Measurements from ENCODE around the gene R3HDM2. TPM values are rescaled to one million over a fixed set of nuclear protein-coding genes. Genes with fewer than 3 reads are reported as not detected.

Gene R3HDM2
- total and polyA plus RNA-seq, 2 of the 13 experiments (the other 11 are each of a cell fraction or from before 2014, with no cell fraction given): 11.1 to 23.5 TPM

- TF ChIP-seq SKIL (CRISPR knock-in tag; IDR thresholded peaks at IDR 0.05; ENCODE audit: borderline replicate concordance) (0 out of 2 replicates have a peak, but pooled peaks have one; percentile 22), RNF2 (conservative IDR thresholded peaks at IDR 0.05; ENCODE audit: low read depth) (peak; percentile 93), TOPORS (CRISPR knock-in tag; IDR thresholded peaks at IDR 0.05) (no peak), MBD4 (IDR thresholded peaks at IDR 0.05; ENCODE audit: borderline replicate concordance, low read length) (no peak), NBN (conservative IDR thresholded peaks at IDR 0.05) (no peak), ZNF101 (CRISPR knock-in tag; IDR thresholded peaks at IDR 0.05; ENCODE audit: borderline replicate concordance, low read depth) (no peak), ZNF703 (CRISPR knock-in tag; IDR thresholded peaks at IDR 0.05; ENCODE audit: borderline replicate concordance) (no peak), FOXP4 (CRISPR knock-in tag; IDR thresholded peaks at IDR 0.05) (peak; percentile 55; the same call in 1 of the 2 replicates), SUZ12 (IDR thresholded peaks at IDR 0.05; ENCODE audit: low read depth, low read length) (no peak), LCORL (IDR thresholded peaks at IDR 0.05) (no peak), LCORL (CRISPR knock-in tag; IDR thresholded peaks at IDR 0.05) (peak; percentile 37; the same call in 1 of the 2 replicates), CERS6 (CRISPR knock-in tag; IDR thresholded peaks at IDR 0.05) (no peak), MAF1 (CRISPR knock-in tag; IDR thresholded peaks at IDR 0.05; ENCODE audit: borderline replicate concordance) (no peak), KDM6A (CRISPR knock-in tag; IDR thresholded peaks at IDR 0.05; ENCODE audit: low read depth) (no peak), JUNB (CRISPR knock-in tag; IDR thresholded peaks at IDR 0.05; ENCODE audit: borderline replicate concordance) (no peak), E2F2 (CRISPR knock-in tag; IDR thresholded peaks at IDR 0.05; ENCODE audit: borderline replicate concordance) (peak; percentile 62; the same call in 1 of the 2 replicates), SP4 (CRISPR knock-in tag; IDR thresholded peaks at IDR 0.05) (0 out of 2 replicates have a peak, but pooled peaks have one; percentile 55), ZNF224 (CRISPR knock-in tag; IDR thresholded peaks at IDR 0.05) (peak; percentile 33; the same call in 1 of the 2 replicates), POLR2A (IDR thresholded peaks at IDR 0.05; ENCODE audit: insufficient read depth in 1 of 2, low read depth in 2 of 2, low read length in 2 of 2) (peak; percentile 79 to 88), DNMT1 (CRISPR knock-in tag; IDR thresholded peaks at IDR 0.05) (peak; percentile 72; the same call in 1 of the 2 replicates), ZNF841 (CRISPR knock-in tag; IDR thresholded peaks at IDR 0.05; ENCODE audit: borderline replicate concordance) (no peak), MAFF (IDR thresholded peaks at IDR 0.05; ENCODE audit: low read depth, low read length) (no peak), MED1 (CRISPR knock-in tag; IDR thresholded peaks at IDR 0.05) (peak; percentile 79), ZBTB7A (CRISPR knock-in tag; IDR thresholded peaks at IDR 0.05) (no peak), SKI (IDR thresholded peaks at IDR 0.05; ENCODE audit: partially characterized antibody) (no peak)
Measured at GRCh38 chr12:57430931-57431566, at the start of gene R3HDM2 (continued).
